ENCODE results near the gene TMEM91. TPM values are rescaled to one million over a fixed set of nuclear protein-coding genes. Genes with fewer than 3 reads are reported as not detected.

The TMEM91 gene
- total and polyA plus RNA-seq, 2 of the 13 experiments (the other 11 are each of a cell fraction or from before 2014, with no cell fraction given), result 6.3 to 10.3 TPM

DNA sequence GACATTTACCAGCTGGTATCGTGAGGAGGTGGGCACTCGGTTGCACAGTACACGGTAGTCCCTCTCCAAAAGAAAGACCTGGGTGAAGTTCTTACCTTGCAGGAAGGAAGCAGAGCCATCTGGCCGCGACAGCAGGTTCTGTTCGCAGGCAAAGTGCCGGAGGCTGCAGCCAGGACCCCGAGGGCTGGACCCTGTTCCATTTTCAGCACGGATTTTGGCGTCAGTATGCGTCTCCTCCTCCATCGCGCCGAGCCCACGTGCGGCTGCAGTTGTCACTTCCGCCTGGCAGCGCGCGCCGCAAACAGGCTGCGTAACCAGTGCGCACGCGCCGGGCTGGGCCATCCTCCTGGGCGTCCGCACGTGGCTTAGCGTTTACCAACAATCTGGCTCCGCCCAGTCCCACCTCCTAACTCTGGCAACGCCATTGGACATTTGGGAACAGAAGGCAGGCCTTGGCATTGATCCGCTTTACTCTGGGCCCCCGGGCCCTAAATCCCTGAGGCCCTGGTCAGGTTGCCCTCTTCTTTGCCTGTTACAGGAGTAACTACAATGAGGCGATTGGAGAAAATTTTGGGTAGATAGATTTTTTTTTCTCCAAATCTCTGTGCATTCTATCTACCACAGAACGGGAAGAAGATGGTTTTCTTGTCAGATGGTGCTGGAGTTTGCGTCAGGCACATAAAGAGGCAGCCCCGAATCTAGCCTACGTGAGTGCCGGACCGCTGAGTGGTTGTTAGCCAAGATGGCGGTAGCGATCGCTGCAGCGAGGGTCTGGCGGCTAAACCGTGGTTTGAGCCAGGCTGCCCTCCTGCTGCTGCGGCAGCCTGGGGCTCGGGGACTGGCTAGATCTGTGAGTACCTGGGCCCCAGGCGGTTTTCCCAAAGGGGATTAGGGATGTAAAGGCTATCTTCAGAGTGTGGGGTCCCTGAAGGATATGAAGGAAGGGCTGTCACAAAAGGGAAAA is 21.0 kb downstream of the TMEM91 start, which contains the start of the genes BCKDHA and EXOSC5 (continued):
- TF ChIP-seq, protein P1, sequence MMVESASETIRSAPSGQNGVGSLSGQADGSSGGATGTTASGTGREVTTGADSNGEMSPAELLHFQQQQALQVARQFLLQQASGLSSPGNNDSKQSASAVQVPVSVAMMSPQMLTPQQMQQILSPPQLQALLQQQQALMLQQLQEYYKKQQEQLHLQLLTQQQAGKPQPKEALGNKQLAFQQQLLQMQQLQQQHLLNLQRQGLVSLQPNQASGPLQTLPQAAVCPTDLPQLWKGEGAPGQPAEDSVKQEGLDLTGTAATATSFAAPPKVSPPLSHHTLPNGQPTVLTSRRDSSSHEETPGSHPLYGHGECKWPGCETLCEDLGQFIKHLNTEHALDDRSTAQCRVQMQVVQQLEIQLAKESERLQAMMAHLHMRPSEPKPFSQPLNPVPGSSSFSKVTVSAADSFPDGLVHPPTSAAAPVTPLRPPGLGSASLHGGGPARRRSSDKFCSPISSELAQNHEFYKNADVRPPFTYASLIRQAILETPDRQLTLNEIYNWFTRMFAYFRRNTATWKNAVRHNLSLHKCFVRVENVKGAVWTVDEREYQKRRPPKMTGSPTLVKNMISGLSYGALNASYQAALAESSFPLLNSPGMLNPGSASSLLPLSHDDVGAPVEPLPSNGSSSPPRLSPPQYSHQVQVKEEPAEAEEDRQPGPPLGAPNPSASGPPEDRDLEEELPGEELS (CRISPR knock-in tag; IDR thresholded peaks at IDR 0.05), result peak; percentile 72
- TF ChIP-seq ZNF549 (CRISPR knock-in tag; IDR thresholded peaks at IDR 0.05) (no peak), ZNF644 (CRISPR knock-in tag; IDR thresholded peaks at IDR 0.05; ENCODE audit: low read depth) (no peak), RORA (CRISPR knock-in tag; IDR thresholded peaks at IDR 0.05) (no peak), ZNF362 (CRISPR knock-in tag; IDR thresholded peaks at IDR 0.05; ENCODE audit: borderline replicate concordance) (no peak), U2AF2 (IDR thresholded peaks at IDR 0.05; ENCODE audit: low read depth, low read length) (no peak), GTF2F1 (IDR thresholded peaks at IDR 0.05; ENCODE audit: low read length) (no peak), ZNF747 (CRISPR knock-in tag; IDR thresholded peaks at IDR 0.05; ENCODE audit: borderline replicate concordance) (0 out of 2 replicates have a peak, but pooled peaks have one; percentile 14), HNF4A (CRISPR knock-in tag; IDR thresholded peaks at IDR 0.05) (peak; percentile 13; the same call in 1 of the 2 replicates), ZNF766 (CRISPR knock-in tag; IDR thresholded peaks at IDR 0.05; ENCODE audit: borderline replicate concordance) (no peak; the same call in 1 of the 2 replicates), SP5 (CRISPR knock-in tag; IDR thresholded peaks at IDR 0.05; ENCODE audit: borderline replicate concordance, low read depth) (peak; percentile 67; the same call in 1 of the 2 replicates), SMARCE1 (IDR thresholded peaks at IDR 0.05; ENCODE audit: borderline replicate concordance) (no peak), ZNF562 (CRISPR knock-in tag; IDR thresholded peaks at IDR 0.05; ENCODE audit: borderline replicate concordance) (no peak), RBM22 (optimal IDR thresholded peaks at IDR 0.05; ENCODE audit: low read length) (no peak), TBX2 (CRISPR knock-in tag; IDR thresholded peaks at IDR 0.05; ENCODE audit: borderline replicate concordance) (peak; percentile 58)
- TF ChIP-seq, protein P2, sequence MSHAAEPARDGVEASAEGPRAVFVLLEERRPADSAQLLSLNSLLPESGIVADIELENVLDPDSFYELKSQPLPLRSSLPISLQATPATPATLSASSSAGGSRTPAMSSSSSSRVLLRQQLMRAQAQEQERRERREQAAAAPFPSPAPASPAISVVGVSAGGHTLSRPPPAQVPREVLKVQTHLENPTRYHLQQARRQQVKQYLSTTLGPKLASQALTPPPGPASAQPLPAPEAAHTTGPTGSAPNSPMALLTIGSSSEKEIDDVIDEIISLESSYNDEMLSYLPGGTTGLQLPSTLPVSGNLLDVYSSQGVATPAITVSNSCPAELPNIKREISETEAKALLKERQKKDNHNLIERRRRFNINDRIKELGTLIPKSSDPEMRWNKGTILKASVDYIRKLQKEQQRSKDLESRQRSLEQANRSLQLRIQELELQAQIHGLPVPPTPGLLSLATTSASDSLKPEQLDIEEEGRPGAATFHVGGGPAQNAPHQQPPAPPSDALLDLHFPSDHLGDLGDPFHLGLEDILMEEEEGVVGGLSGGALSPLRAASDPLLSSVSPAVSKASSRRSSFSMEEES (CRISPR knock-in tag; IDR thresholded peaks at IDR 0.05), result peak; percentile 84
- TF ChIP-seq, protein P3, sequence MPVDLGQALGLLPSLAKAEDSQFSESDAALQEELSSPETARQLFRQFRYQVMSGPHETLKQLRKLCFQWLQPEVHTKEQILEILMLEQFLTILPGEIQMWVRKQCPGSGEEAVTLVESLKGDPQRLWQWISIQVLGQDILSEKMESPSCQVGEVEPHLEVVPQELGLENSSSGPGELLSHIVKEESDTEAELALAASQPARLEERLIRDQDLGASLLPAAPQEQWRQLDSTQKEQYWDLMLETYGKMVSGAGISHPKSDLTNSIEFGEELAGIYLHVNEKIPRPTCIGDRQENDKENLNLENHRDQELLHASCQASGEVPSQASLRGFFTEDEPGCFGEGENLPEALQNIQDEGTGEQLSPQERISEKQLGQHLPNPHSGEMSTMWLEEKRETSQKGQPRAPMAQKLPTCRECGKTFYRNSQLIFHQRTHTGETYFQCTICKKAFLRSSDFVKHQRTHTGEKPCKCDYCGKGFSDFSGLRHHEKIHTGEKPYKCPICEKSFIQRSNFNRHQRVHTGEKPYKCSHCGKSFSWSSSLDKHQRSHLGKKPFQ (CRISPR knock-in tag; IDR thresholded peaks at IDR 0.05; ENCODE audit: insufficient replicate concordance), result peak; percentile 33
- TF ChIP-seq, protein P4, sequence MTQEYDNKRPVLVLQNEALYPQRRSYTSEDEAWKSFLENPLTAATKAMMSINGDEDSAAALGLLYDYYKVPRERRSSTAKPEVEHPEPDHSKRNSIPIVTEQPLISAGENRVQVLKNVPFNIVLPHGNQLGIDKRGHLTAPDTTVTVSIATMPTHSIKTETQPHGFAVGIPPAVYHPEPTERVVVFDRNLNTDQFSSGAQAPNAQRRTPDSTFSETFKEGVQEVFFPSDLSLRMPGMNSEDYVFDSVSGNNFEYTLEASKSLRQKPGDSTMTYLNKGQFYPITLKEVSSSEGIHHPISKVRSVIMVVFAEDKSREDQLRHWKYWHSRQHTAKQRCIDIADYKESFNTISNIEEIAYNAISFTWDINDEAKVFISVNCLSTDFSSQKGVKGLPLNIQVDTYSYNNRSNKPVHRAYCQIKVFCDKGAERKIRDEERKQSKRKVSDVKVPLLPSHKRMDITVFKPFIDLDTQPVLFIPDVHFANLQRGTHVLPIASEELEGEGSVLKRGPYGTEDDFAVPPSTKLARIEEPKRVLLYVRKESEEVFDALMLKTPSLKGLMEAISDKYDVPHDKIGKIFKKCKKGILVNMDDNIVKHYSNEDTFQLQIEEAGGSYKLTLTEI (CRISPR knock-in tag; conservative IDR thresholded peaks at IDR 0.05), result no peak

Data from HepG2 (cell line).